KOPT-K1 (cell line): ENCODE results near the gene FBXL12.
"Not testable (repeated sequence)": the region's sequence is repeated elsewhere in the genome, so short reads cannot be mapped to it uniquely, and the experiment has no call there.

Experiments used
- H3K27ac ChIP-seq: fragments of 200-600 bp; sonication (generic); 2 replicates; pipeline ENCODE4 v1.5.1; 2016; ENCODE audit warnings: antibody characterized with exemption, mild to moderate bottlenecking, low read depth, low read length; ENCODE audit not compliant: poor library complexity, severe bottlenecking
- H3K36me3 ChIP-seq: fragments of 200-600 bp; sonication (generic); 2 replicates; pipeline ENCODE4 v1.5.1; 2017; ENCODE audit warnings: antibody characterized with exemption, mild to moderate bottlenecking, low read length, moderate library complexity; ENCODE audit not compliant: insufficient read depth
- H3K9me3 ChIP-seq: fragments of 200-600 bp; sonication (generic); 2 replicates; pipeline ENCODE4 v1.5.1; 2017; ENCODE audit warnings: antibody characterized with exemption, low read length, mild to moderate bottlenecking; ENCODE audit not compliant: insufficient read depth, poor library complexity, severe bottlenecking

FBXL12 gene

GRCh38 chr19:9791073-9791367 is 27.9 kb downstream of the FBXL12 start:
- H3K9me3 ChIP-seq, H3K36me3 ChIP-seq, H3K27ac ChIP-seq: not testable (repeated sequence)

GRCh38 chr19:9789579-9789978 is 29.3 kb downstream of the FBXL12 start:
- not testable (repeated sequence) for H3K9me3 ChIP-seq, H3K36me3 ChIP-seq, H3K27ac ChIP-seq

GRCh38 chr19:9789066-9789465 is 29.8 kb downstream of the FBXL12 start:
- no peaks in the 10 kb centered on the region for H3K36me3 ChIP-seq
- peaks cover 5% of the 10 kb centered on the region for H3K9me3 ChIP-seq
- H3K27ac ChIP-seq = no peak overlapping the region

- not testable (repeated sequence) for H3K36me3 ChIP-seq, H3K27ac ChIP-seq, H3K9me3 ChIP-seq
Measured at GRCh38 chr19:9788604-9789003, 30.3 kb downstream of the FBXL12 start.

GRCh38 chr19:9786819-9787218 is 32.1 kb downstream of the FBXL12 start:
- Histone ChIP-seq H3K27ac (no peak overlapping the region), H3K36me3 (no peaks in the 10 kb centered on the region), H3K9me3 (no peaks in the 10 kb centered on the region)

- Histone ChIP-seq H3K36me3 (no peaks in the 10 kb centered on the region), H3K9me3 (no peaks in the 10 kb centered on the region), H3K27ac (no peak overlapping the region)
Measured at GRCh38 chr19:9786342-9786741, 32.5 kb downstream of the FBXL12 start.

GRCh38 chr19:9785367-9786331 is 33.2 kb downstream of the FBXL12 start:
- Histone ChIP-seq H3K36me3 (no peaks in the 10 kb centered on the region), H3K9me3 (no peaks in the 10 kb centered on the region), H3K27ac (peak overlapping the region; percentile 50)

- not testable (repeated sequence) for H3K36me3 ChIP-seq
- peak overlapping the region; percentile 50 for H3K27ac ChIP-seq
Measured at GRCh38 chr19:9784163-9784496, 34.7 kb downstream of the FBXL12 start.

GRCh38 chr19:9782338-9782737 is 36.5 kb downstream of the FBXL12 start:
- no peaks in the 10 kb centered on the region for H3K36me3 ChIP-seq
- H3K9me3 ChIP-seq = peaks cover 10% of the 10 kb centered on the region
- H3K27ac ChIP-seq = no peak overlapping the region

More at GRCh38 chr19:9784163-9784496, 34.7 kb downstream of the FBXL12 start:
- not testable (repeated sequence) for H3K9me3 ChIP-seq

GRCh38 chr19:9768175-9769112 is 50.4 kb downstream of the FBXL12 start, which contains the start of gene ZNF846:
TSS of gene ZNF846 (minus strand) at chr19:9768738. CDS start at chr19:9764950, 3,788 bp downstream.
- H3K9me3 ChIP-seq = peaks cover 15% of the 10 kb centered on the region
- peak within 1 kb of the TSS; percentile 90 for H3K27ac ChIP-seq
- peaks cover 5% of the 10 kb centered on the region; the same call in 1 of the 2 replicates for H3K36me3 ChIP-seq
